GM12892 (cell line): ENCODE results near the gene SLC50A1.

Source experiments
- DNase-seq: peaks from one replicate; pipeline ENCODE4 v3.0.0; 2011; ENCODE audit not compliant: insufficient read length
- FAIRE-seq: peaks from 2 replicates; lab custom pipeline; 2011; peaks lifted over from hg19 to GRCh38; lab: Jason Lieb, UNC
- POLR2A ChIP-seq: IDR thresholded peaks from 2 replicates; pipeline ENCODE4 v1.6.1; 2011; ENCODE audit warnings: low read depth, low read length, control low read depth
- POLR2AphosphoS5 ChIP-seq: IDR thresholded peaks from 2 replicates; pipeline ENCODE4 v1.6.1; 2011; ENCODE audit warnings: low read depth, low read length, control low read depth
- TAF1 ChIP-seq: IDR thresholded peaks from 2 replicates; pipeline ENCODE4 v1.6.1; 2011; ENCODE audit warnings: low read depth, mild to moderate bottlenecking, control low read depth, low read length, borderline replicate concordance

SLC50A1 gene

DNA sequence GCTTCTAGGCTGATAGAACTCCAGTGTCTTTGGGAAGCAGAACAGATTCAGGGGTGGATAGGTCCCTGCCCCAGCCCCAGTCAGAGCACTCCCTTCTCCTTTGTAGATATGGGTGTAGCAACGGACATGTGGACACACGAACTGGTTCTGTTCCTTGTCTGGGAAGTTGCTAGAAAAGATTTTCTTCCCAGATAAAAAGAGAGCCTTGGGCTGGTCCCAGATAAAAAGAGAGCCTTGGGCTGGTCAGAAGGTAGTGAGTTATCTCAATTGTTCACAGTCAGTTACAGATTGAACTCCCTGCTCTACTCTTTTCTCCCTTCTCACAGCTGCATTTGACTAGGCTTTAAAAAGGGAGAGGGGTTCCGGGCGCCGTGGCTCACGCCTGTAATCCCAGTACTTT, 15.4 kb upstream of the SLC50A1 start:
- TF ChIP-seq POLR2AphosphoS5 (no peak), POLR2A (no peak), TAF1 (no peak)
- FAIRE-seq (no peak), DNase-seq (no peak)

DNA sequence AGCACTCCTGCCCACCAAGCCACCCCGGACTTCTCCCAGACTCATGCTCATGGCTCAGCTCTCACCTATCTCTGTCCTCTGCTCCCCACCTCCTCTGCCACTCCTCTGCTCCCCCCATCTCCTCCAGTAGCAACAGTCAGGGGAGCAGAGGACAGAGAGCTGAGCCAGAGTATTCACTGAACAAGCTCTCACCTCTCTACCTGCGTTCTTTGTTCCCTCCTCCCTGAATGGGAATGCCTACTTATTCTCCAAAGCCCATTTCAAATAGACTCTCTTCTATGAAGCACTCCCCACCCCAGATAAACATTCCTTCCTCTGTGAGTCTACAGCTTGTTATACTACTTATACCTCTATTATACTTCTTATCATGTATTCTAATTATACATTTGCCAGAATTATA, 14.4 kb upstream of the SLC50A1 start:
- FAIRE-seq (no peak), DNase-seq (no peak)
- TF ChIP-seq POLR2A (no peak), TAF1 (no peak)

DNA sequence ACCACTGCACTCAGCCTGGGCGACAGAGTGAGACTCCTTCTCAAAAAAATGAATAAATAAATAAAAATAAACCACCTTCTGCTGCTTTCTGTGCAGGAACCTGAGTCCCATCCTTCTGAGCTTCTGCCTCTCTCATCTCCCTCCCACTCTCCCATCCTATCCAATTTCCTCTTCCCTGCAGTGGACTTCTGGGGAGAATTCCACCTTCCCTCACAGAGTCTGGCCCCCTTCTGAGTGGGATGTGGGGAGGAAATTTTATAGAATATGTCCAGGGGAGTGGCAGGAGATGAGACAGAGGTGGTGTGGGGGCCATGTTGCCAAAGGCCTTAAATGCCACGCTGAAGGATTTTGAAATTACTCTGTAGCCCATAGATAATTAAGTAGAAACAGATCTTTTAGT, 13.3 kb upstream of the SLC50A1 start:
- no peak for FAIRE-seq
- TF ChIP-seq TAF1 (no peak), POLR2AphosphoS5 (no peak), POLR2A (no peak)
- no peak for DNase-seq

GRCh38 chr1:155123801-155124200, 11.9 kb upstream of the SLC50A1 start:
- no peak for DNase-seq
- FAIRE-seq: no peak
- TF ChIP-seq TAF1 (no peak), POLR2AphosphoS5 (no peak), POLR2A (no peak)

DNA sequence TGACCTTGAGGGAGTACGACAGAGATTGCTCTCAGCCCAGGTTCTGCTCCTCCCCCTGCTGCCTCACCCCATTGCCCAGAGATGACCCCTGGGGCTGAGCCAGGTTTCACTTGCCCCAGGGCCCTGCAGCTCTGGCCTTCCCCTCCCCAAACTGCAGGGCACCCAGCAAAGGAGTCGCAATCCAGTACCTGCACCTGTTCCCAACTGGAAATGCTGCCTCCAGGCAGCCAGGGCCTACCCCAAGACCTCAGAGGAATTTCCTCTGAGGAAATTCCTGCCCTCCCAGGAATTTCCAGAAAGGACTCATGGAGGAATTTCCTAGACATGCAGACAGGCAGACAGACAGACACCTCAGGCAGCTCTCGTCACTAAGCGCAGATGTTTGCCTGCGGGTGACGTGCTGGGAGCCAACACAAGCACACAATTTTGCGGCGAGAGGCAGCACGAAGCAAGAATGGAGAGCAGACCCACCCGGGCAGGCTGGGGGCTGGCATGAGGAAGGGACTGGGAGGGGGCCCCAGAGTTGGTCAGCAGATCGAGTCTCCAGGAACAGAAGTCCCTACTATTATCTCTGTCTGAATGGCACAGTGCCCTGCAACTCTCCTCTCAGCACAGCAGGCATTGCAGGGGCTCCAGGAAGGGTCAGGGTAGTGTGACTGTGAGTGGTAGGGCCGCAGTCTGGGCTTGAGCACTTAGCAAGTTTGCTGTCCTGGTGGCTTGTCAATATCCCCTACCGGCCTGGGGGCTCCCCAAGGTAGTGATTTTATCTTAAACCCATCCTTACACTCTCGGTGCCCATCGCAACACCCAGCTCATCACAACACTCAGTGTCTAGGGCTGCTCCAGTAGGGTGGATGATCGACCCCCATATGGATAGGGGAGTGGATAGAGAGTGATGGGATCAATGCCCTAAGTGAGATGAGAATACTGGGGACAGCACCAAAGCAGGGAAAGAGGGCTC, 10.9 kb upstream of the SLC50A1 start:
- no peak for TF ChIP-seq POLR2A
- TF ChIP-seq POLR2AphosphoS5: no peak
- no peak for TF ChIP-seq TAF1
- FAIRE-seq (no peak), DNase-seq (no peak)

GRCh38 chr1:155125511-155125945, 10.1 kb upstream of the SLC50A1 start:
- FAIRE-seq (no peak), DNase-seq (no peak)
- no peak for TF ChIP-seq POLR2AphosphoS5
- no peak for TF ChIP-seq TAF1

DNA sequence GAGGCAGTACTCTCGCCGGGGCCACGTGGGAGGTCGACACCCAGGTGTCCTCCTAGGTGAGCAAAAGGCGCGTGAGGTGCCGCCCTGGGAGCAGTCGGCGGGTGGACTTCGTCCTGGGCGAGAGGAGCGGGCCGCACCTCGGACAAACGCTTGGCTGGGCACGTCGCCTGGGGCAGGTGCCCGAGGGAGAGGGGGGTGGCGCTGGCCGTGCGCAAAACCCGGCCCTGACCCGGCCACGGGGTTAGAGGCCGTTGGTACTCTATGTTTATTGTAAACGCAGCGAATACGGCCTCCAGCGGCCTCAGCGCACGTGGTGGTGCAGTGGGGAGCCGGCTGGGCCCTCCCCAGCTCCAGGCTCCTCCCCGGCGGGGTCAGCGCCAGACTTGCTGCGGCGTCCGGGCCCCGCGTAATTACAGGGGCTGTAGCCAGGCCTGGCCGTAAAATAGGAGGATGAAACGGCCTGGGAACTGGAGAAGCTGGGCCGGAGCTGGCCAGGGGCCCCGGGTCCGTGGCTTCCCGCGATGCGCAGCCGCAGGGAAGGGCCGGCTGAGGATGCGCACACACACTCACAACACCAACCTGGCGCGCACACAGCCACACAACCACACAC, 9.6 kb upstream of the SLC50A1 start:
- FAIRE-seq: no peak
- no peak for DNase-seq
- TF ChIP-seq TAF1: no peak
- TF ChIP-seq POLR2AphosphoS5: no peak
- TF ChIP-seq POLR2A: no peak

- FAIRE-seq: no peak
- no peak for TF ChIP-seq POLR2AphosphoS5
- TF ChIP-seq TAF1: no peak
- no peak for TF ChIP-seq POLR2A
- DNase-seq: no peak
Measured at GRCh38 chr1:155126556-155127104, 9.0 kb upstream of the SLC50A1 start.

- DNase-seq: no peak
- TF ChIP-seq POLR2AphosphoS5: no peak
- no peak for TF ChIP-seq POLR2A
- no peak for TF ChIP-seq TAF1
- no peak for FAIRE-seq
Measured at GRCh38 chr1:155127105-155127966, 8.3 kb upstream of the SLC50A1 start, which contains the start of gene EFNA1. TSS of gene EFNA1 (plus strand) at chr1:155127876. CDS start at chr1:155127978, 102 bp downstream.

- DNase-seq (no peak), FAIRE-seq (no peak)
- TF ChIP-seq POLR2AphosphoS5 (no peak), POLR2A (no peak), TAF1 (no peak)
Measured at GRCh38 chr1:155127967-155128754, 7.5 kb upstream of the SLC50A1 start.
